Bronchial epithelial cell (primary cell): Measurements from ENCODE around the gene IL15RA. TPM values are rescaled to one million over a fixed set of nuclear protein-coding genes. Genes with fewer than 3 reads are reported as not detected.
"Not testable (repeated sequence)": the region's sequence is repeated elsewhere in the genome, so short reads cannot be mapped to it uniquely, and the experiment has no call there.

Experiments
- DNase-seq: peaks from one replicate; pipeline ENCODE4 v3.0.0-alpha.2; 2010; ENCODE audit warnings: low read depth
- FAIRE-seq: peaks from 2 replicates; lab custom pipeline; 2011; peaks lifted over from hg19 to GRCh38; lab: Jason Lieb, UNC
- H3K27me3 ChIP-seq: 2 replicates; pipeline ENCODE4 v1.5.1; 2011; ENCODE audit warnings: low read length; ENCODE audit not compliant: control insufficient read depth, insufficient read depth
- H3K36me3 ChIP-seq: 2 replicates; pipeline ENCODE4 v1.5.1; 2011; ENCODE audit warnings: low read length; ENCODE audit not compliant: control insufficient read depth, insufficient read depth
- H3K4me3 ChIP-seq: 2 replicates; pipeline ENCODE4 v1.5.1; 2011; ENCODE audit warnings: mild to moderate bottlenecking, low read depth, low read length, control low read depth
- total RNA-seq: library from RNA; depleted of rRNA; stranded (reverse); fragments of >200 nt; gene quantifications from 2 replicates; pipeline ENCODE4 v1.2.1, GENCODE V29; 2014
- TF ChIP-seq, protein P1 (sequence below): IDR thresholded peaks from 2 replicates; pipeline ENCODE4 v1.5.1; 2011; ENCODE audit warnings: mild to moderate bottlenecking, moderate library complexity, low read length, control low read depth, inconsistent platforms; ENCODE audit not compliant: insufficient read depth, severe bottlenecking

IL15RA gene
- total RNA-seq, 1 donor from 2014 or later: 0.79 TPM

- FAIRE-seq (no peak), DNase-seq (no peak)
- no peak overlapping the region for H3K4me3 ChIP-seq
- H3K27me3 ChIP-seq: no peaks in the 10 kb centered on the region
- TF ChIP-seq, protein P1, sequence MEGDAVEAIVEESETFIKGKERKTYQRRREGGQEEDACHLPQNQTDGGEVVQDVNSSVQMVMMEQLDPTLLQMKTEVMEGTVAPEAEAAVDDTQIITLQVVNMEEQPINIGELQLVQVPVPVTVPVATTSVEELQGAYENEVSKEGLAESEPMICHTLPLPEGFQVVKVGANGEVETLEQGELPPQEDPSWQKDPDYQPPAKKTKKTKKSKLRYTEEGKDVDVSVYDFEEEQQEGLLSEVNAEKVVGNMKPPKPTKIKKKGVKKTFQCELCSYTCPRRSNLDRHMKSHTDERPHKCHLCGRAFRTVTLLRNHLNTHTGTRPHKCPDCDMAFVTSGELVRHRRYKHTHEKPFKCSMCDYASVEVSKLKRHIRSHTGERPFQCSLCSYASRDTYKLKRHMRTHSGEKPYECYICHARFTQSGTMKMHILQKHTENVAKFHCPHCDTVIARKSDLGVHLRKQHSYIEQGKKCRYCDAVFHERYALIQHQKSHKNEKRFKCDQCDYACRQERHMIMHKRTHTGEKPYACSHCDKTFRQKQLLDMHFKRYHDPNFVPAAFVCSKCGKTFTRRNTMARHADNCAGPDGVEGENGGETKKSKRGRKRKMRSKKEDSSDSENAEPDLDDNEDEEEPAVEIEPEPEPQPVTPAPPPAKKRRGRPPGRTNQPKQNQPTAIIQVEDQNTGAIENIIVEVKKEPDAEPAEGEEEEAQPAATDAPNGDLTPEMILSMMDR: no peak
- no peaks in the 10 kb centered on the region for H3K36me3 ChIP-seq
Measured at GRCh38 chr10:5961405-5962100, 15.8 kb downstream of the IL15RA start.

DNA sequence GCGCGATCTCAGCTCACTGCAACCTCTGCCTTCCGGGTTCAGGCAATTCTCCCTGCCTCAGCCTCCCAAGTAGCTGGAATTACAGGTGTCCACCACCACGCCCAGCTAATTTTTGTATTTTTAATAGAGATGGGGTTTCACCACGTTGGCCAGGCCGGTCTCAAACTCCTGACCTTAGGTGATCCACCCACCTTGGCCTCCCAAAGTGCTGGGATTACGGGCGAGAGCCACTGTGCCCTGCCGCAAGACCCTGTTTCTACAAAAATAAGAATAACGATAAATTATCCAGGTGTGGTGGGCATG, 16.4 kb downstream of the IL15RA start:
- DNase-seq, H3K27me3 ChIP-seq, FAIRE-seq, H3K4me3 ChIP-seq, H3K36me3 ChIP-seq: not testable (repeated sequence)

DNA sequence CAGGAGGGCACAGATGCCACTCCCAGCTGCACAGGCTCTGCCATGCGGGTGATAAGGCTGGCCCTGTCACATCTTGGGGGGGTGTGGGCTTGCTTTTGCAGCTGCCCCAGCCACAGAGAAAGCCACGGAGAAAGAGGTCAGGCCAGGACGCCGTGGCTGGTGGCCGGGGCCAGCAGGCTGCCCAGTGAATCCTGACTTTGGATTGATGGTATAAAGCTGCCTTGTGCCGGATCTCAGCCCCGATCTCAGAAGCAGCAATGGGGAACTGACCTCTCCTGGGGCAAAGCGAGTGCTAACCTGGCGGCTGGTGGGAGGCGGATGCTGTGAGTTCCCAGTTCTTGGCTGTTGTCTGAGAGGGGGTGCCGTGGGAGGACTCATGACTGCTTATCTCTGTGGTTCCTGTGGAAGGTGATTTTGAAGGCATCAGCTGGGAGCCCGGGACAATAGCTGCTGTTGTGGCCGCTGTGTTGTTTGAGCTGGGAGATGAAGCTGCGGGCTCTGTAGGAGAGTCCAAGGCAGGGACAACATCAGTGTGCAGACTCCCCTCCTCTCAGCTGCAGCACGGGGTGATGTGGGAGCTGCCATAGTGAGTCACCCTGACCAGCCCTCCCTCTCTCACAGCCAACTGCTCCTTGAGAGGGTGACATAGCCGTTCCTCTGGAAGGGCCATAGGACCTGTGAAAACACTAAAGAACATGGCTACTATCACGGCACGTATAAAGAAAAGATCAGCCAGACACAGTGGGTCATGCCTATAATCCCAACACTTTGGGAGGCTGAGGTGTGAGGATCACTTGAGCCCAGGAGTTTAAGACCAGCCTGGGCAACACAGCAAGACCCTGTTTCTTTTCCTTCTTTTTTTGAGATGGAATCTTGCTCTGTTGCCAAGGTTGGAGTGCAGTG, 17.0 kb downstream of the IL15RA start:
- TF ChIP-seq, protein P1: no peak
- Histone ChIP-seq H3K27me3 (no peaks in the 10 kb centered on the region), H3K4me3 (no peak overlapping the region), H3K36me3 (no peaks in the 10 kb centered on the region)
- FAIRE-seq (no peak), DNase-seq (no peak)

DNA sequence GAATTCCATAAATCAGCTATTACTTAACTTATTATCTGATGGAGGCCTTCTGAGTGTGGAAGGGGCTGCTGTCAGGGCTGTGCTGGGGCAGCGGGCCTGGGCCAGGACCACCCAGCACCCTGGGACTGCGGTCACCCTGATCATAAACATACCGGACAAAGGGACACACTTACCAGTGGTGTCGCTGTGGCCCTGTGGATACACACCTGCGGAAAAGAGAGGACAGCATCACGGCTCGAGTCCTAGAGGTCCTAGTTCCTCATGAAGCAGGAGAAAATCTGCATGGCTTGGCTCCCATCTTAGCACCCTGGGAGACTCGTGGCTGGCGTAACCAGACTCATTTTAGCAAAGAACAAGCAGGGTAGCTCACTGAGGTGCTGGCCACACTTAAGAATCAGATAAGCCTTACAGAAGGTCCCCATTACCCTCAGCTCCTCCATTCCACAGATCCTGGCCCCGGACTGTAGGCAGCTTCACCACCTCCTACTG, 17.7 kb downstream of the IL15RA start:
- FAIRE-seq (no peak), DNase-seq (no peak)
- Histone ChIP-seq H3K36me3 (no peaks in the 10 kb centered on the region), H3K4me3 (no peak overlapping the region), H3K27me3 (no peaks in the 10 kb centered on the region)
- TF ChIP-seq, protein P1: no peak

DNA sequence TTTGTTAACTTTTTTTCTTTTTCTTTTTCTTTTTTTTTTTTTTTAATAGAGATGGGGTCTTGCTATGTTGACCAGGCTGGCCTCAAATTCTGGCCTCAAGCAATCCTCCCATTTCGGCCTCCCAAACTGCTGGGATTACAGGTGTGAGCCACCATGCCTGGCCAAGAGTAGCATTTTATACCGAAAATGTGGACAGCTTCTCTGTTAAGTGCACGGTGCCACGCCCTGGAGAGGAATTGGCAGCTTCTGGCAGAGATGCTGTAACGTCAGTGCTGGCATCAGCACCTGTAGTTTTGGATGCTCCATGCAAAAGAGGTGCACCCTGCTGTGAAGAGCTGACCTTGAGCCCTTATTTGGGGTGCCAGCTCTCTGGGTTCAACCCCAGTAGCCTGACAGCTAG, 18.2 kb downstream of the IL15RA start:
- DNase-seq: no peak
- FAIRE-seq: no peak
- Histone ChIP-seq H3K4me3 (no peak overlapping the region), H3K27me3 (no peaks in the 10 kb centered on the region), H3K36me3 (no peaks in the 10 kb centered on the region)
- TF ChIP-seq, protein P1: no peak

GRCh38 chr10:5958675-5959074, 18.7 kb downstream of the IL15RA start:
- DNase-seq (peak; percentile 26), FAIRE-seq (no peak)
- Histone ChIP-seq H3K4me3 (no peak overlapping the region), H3K27me3 (no peaks in the 10 kb centered on the region), H3K36me3 (no peaks in the 10 kb centered on the region)
- TF ChIP-seq, protein P1: no peak
